Measurements from ENCODE around the gene ZSCAN30. TPM values are rescaled to one million over a fixed set of nuclear protein-coding genes. Genes with fewer than 3 reads are reported as not detected.

Gene ZSCAN30
- total and polyA plus RNA-seq, 2 of the 13 experiments (the other 11 are each of a cell fraction or from before 2014, with no cell fraction given), result 7.4 to 7.7 TPM

- BruUV-seq (replicated peaks), result no TSS peak
- H3K27ac ChIP-seq (ENCODE audit: extremely low read length, insufficient read depth, low read length), result no peak overlapping the region
- H3K9ac ChIP-seq (ENCODE audit: insufficient read depth, low read depth, low read length), result no peak overlapping the region
- intact Hi-C loops (cut with micrococcal nuclease; ENCODE audit: unreplicated experiment) (no loop called here), in situ Hi-C loops (cut with HindIII; ENCODE audit: extremely low pct_ligation_motif_present, low pct_unique_long_range_greater_than_20kb) (no loop called here)
- TF ChIP-seq DPF2 (CRISPR knock-in tag; IDR thresholded peaks at IDR 0.05; ENCODE audit: borderline replicate concordance, low read depth), result no peak
- TF ChIP-seq MTF1 (CRISPR knock-in tag; IDR thresholded peaks at IDR 0.05), result no peak
- POLR2A ChIA-PET, result no interaction called here
- CTCF ChIA-PET (ENCODE audit: low intra/inter-chr PET ratio, low total read pairs), result no interaction called here
- no peaks in the 10 kb centered on the region for H3K36me3 ChIP-seq (replicated peaks in 1 of 2; ENCODE audit: control insufficient read depth in 1 of 2, insufficient read depth in 2 of 2, low read length in 2 of 2)
- no peak overlapping the region for H3K4me2 ChIP-seq (ENCODE audit: low read depth, low read length)
- H4K20me1 ChIP-seq (ENCODE audit: insufficient read depth, low read length), result no peaks in the 10 kb centered on the region
- no peak for DNase-seq (ENCODE audit: low spot score)
- H2AFZ ChIP-seq (ENCODE audit: low read length), result no peak overlapping the region
- H3K9me3 ChIP-seq (ENCODE audit: low read length), result no peaks in the 10 kb centered on the region
- H3K27me3 ChIP-seq (ENCODE audit: control insufficient read depth in 1 of 2, insufficient read depth in 2 of 2, low read length in 2 of 2), result no peaks in the 10 kb centered on the region
- no peak for ATAC-seq
- no peak overlapping the region for H3K4me3 ChIP-seq (replicated peaks in 1 of 3; ENCODE audit: insufficient read depth in 1 of 3, low read depth in 2 of 3, low read length in 3 of 3)
- FAIRE-seq, result no peak
- H3K4me1 ChIP-seq (ENCODE audit: insufficient read depth, low read length), result no peaks in the 10 kb centered on the region
- no peaks in the 10 kb centered on the region for H3K79me2 ChIP-seq (ENCODE audit: insufficient read depth, low read length)
- 26% methylated on average over 2 of the region's 2 CpGs for WGBS (ENCODE audit: low lambda C conversion rate)
Measured at GRCh38 chr18:35324926-35325655, 35.1 kb upstream of the ZSCAN30 start.

DNA sequence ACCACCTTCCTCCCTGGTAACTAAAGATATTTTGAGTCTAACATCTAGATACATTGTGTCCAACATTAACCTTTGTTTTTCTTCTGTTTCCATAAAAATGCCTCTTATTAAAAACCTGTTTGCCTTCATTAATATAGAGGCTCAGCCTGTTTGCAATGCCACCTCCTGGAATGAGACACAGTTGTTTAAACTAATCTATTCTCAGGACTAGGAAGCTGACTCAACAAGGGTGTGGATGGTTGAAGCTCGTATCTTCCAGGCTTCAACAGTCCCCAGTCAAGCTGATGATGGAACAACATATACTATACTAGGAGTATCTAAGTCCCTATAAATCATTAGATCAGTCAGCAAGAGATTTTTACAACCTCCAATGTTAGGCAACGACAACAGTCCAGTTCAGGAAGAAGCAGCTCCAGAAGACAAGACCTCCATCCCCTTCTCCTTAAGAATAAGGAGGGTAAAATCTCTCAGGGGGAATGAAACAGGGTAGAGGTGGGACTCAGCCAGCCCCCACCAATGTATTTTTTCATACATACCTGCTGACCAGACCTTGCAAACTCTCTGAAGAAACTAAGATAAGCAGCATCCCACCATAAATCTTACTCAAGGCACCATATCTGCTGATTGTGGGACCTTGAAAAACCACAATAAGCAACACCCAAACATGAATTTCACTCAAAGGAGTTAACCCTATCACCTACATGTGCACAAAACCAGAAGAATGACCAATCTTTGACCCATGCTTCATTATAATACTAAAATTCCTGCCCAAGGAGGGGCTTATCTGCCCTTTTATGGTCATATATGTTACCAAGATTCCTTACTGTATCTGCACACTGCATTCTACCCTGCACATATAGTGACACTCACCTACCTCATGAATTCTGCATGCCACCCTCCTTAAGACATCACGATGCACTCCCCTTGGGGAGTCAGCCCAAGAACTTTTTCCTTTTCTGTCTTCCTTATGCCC lies 32.7 kb upstream of the ZSCAN30 start:
- no peaks in the 10 kb centered on the region for H3K79me2 ChIP-seq (ENCODE audit: insufficient read depth, low read length)
- H3K27me3 ChIP-seq (ENCODE audit: control insufficient read depth in 1 of 2, insufficient read depth in 2 of 2, low read length in 2 of 2), result no peaks in the 10 kb centered on the region
- POLR2A ChIA-PET, result no interaction called here
- no peak overlapping the region for H3K9ac ChIP-seq (ENCODE audit: insufficient read depth, low read depth, low read length)
- H3K4me1 ChIP-seq (ENCODE audit: insufficient read depth, low read length), result no peaks in the 10 kb centered on the region
- H3K4me3 ChIP-seq (replicated peaks in 1 of 3; ENCODE audit: insufficient read depth in 1 of 3, low read depth in 2 of 3, low read length in 3 of 3), result no peak overlapping the region
- 55% methylated on average over 3 of the region's 3 CpGs for WGBS (ENCODE audit: low lambda C conversion rate)
- FAIRE-seq (no peak), DNase-seq (ENCODE audit: low spot score) (no peak), ATAC-seq (no peak)
- no peak overlapping the region for H3K4me2 ChIP-seq (ENCODE audit: low read depth, low read length)
- H2AFZ ChIP-seq (ENCODE audit: low read length), result no peak overlapping the region
- in situ Hi-C loops (cut with HindIII; ENCODE audit: extremely low pct_ligation_motif_present, low pct_unique_long_range_greater_than_20kb), result no loop called here
- no peaks in the 10 kb centered on the region for H3K36me3 ChIP-seq (replicated peaks in 1 of 2; ENCODE audit: control insufficient read depth in 1 of 2, insufficient read depth in 2 of 2, low read length in 2 of 2)
- H3K27ac ChIP-seq (ENCODE audit: extremely low read length, insufficient read depth, low read length), result no peak overlapping the region
- H4K20me1 ChIP-seq (ENCODE audit: insufficient read depth, low read length), result no peaks in the 10 kb centered on the region
- H3K9me3 ChIP-seq (ENCODE audit: low read length), result no peaks in the 10 kb centered on the region
- no TSS peak for BruUV-seq (replicated peaks)
- CTCF ChIA-PET (ENCODE audit: low intra/inter-chr PET ratio, low total read pairs), result no interaction called here
- intact Hi-C loops (cut with micrococcal nuclease; ENCODE audit: unreplicated experiment), result no loop called here
- TF ChIP-seq THAP11 (CRISPR knock-in tag; IDR thresholded peaks at IDR 0.05), result no peak
- TF ChIP-seq PCBP1 (IDR thresholded peaks at IDR 0.05; ENCODE audit: borderline replicate concordance, low read depth, low read length), result no peak
- TF ChIP-seq, protein P1, sequence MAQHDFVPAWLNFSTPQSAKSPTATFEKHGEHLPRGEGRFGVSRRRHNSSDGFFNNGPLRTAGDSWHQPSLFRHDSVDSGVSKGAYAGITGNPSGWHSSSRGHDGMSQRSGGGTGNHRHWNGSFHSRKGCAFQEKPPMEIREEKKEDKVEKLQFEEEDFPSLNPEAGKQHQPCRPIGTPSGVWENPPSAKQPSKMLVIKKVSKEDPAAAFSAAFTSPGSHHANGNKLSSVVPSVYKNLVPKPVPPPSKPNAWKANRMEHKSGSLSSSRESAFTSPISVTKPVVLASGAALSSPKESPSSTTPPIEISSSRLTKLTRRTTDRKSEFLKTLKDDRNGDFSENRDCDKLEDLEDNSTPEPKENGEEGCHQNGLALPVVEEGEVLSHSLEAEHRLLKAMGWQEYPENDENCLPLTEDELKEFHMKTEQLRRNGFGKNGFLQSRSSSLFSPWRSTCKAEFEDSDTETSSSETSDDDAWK (CRISPR knock-in tag; IDR thresholded peaks at IDR 0.05), result no peak
- no peak for TF ChIP-seq HNRNPUL1 (IDR thresholded peaks at IDR 0.05; ENCODE audit: low read depth, low read length)
- TF ChIP-seq, protein P2, sequence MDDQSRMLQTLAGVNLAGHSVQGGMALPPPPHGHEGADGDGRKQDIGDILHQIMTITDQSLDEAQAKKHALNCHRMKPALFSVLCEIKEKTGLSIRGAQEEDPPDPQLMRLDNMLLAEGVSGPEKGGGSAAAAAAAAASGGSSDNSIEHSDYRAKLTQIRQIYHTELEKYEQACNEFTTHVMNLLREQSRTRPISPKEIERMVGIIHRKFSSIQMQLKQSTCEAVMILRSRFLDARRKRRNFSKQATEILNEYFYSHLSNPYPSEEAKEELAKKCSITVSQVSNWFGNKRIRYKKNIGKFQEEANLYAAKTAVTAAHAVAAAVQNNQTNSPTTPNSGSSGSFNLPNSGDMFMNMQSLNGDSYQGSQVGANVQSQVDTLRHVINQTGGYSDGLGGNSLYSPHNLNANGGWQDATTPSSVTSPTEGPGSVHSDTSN (CRISPR knock-in tag; IDR thresholded peaks at IDR 0.05; ENCODE audit: borderline replicate concordance), result no peak
- no peak for TF ChIP-seq PATZ1 (CRISPR knock-in tag; IDR thresholded peaks at IDR 0.05)

All from HepG2 (cell line).